K562 (cell line): ENCODE measurements around the gene SND1. TPM values are rescaled to one million over a fixed set of nuclear protein-coding genes. Genes with fewer than 3 reads are reported as not detected.

Experiments
- ATAC-seq: fragments of 200-7000 bp; cut with Tn5 transposase; 3 replicates; pipeline ENCODE4 v1.9.1; 2020; ENCODE audit warnings: moderate library complexity
- BruUV-seq: library from RNA; stranded (reverse); fragments of 400-500 nt; replicated peaks from 2 replicates; lab custom pipeline; 2021; lab: Mats Ljungman, UMichigan
- CTCF ChIA-PET: fragments of 300-600 bp; formaldehyde crosslinking; extraction: SDS; loops from one replicate; lab custom pipeline; 2021; ENCODE audit warnings: low intra/inter-chr PET ratio; lab: Yijun Ruan, JAX
- POLR2A ChIA-PET: fragments of 300-600, 350-650 bp; sonication (Branson Sonifier 250); formaldehyde crosslinking; extraction: SDS; loops from one replicate; lab custom pipeline; 2021; ENCODE audit warnings: antibody characterized with exemption, inconsistent platforms; lab: Yijun Ruan, JAX
- DNase-seq, 4 experiments: peaks; one replicate each; pipeline versions ENCODE4 v3.0.0 to v3.0.0-alpha.2; 2011 to 2018; ENCODE audit warnings: low spot score in 3 of 4, mixed read lengths in 3 of 4; ENCODE audit errors: extremely low read depth in 1 of 4
- FAIRE-seq: peaks from 2 replicates; lab custom pipeline; 2011; peaks lifted over from hg19 to GRCh38; lab: Jason Lieb, UNC
- H2AFZ ChIP-seq: 2 replicates; pipeline ENCODE4 v1.6.0; 2011; ENCODE audit warnings: low read depth, low read length, control low read depth, inconsistent platforms
- H3K27ac ChIP-seq: fragments of 200-600 bp; 3 replicates; pipeline ENCODE4 v1.8.0; 2011; ENCODE audit warnings: low read depth, mild to moderate bottlenecking, control low read depth, inconsistent platforms, low read length, moderate library complexity, mixed read lengths; ENCODE audit errors: extremely low read depth
- H3K27me3 ChIP-seq, 2 experiments: fragments of 300-600 bp in 1 of 2; 2 replicates in 1 of 2; 3 replicates in 1 of 2; pipeline versions ENCODE4 v1.6.0 to v1.8.0; 2011; ENCODE audit warnings: inconsistent platforms in 2 of 2, low read length in 2 of 2, mild to moderate bottlenecking in 1 of 2, mixed read lengths in 1 of 2, moderate library complexity in 1 of 2; ENCODE audit not compliant: control insufficient read depth in 2 of 2, insufficient read depth in 2 of 2
- H3K36me3 ChIP-seq: fragments of 300-600 bp; 3 replicates; pipeline ENCODE4 v1.8.0; 2011; ENCODE audit warnings: mild to moderate bottlenecking, low read length, inconsistent platforms; ENCODE audit not compliant: control insufficient read depth, insufficient read depth
- H3K4me1 ChIP-seq, 2 experiments: fragments of 200-600 bp in 1 of 2; replicated peaks in 1 of 2; 2 replicates in 1 of 2; 3 replicates in 1 of 2; pipeline versions ENCODE4 v1.5.1 to v1.8.0; 2011; ENCODE audit warnings: inconsistent platforms in 2 of 2, low read length in 2 of 2, mild to moderate bottlenecking in 1 of 2, mixed read lengths in 1 of 2, moderate library complexity in 1 of 2; ENCODE audit not compliant: control insufficient read depth in 2 of 2, insufficient read depth in 2 of 2
- H3K4me2 ChIP-seq: 2 replicates; pipeline ENCODE4 v1.6.1; 2011; ENCODE audit warnings: low read length, control low read depth, inconsistent platforms, mixed read lengths; ENCODE audit not compliant: insufficient read depth
- H3K4me3 ChIP-seq: fragments of 200-600 bp; sonication (generic), shearing (Covaris generic); 2 replicates; pipeline ENCODE4 v1.5.1; 2016; ENCODE audit warnings: control low read depth, inconsistent platforms
- H3K79me2 ChIP-seq: fragments of 200-600 bp; 3 replicates; pipeline ENCODE4 v1.8.0; 2011; ENCODE audit warnings: low read length, inconsistent platforms; ENCODE audit not compliant: control insufficient read depth, insufficient read depth
- H3K9ac ChIP-seq, 2 experiments: 2 replicates each; pipeline versions ENCODE4 v1.6.0 to v1.6.1; 2011; ENCODE audit warnings: low read depth in 2 of 2, low read length in 2 of 2, control low read depth in 1 of 2, inconsistent platforms in 1 of 2, mild to moderate bottlenecking in 1 of 2, mixed read lengths in 1 of 2; ENCODE audit not compliant: insufficient read depth in 1 of 2
- H3K9me1 ChIP-seq: one replicate; pipeline ENCODE4 v1.6.0; 2011; ENCODE audit warnings: inconsistent platforms, mild to moderate bottlenecking, low read length, moderate library complexity; ENCODE audit not compliant: control insufficient read depth, insufficient read depth
- H3K9me3 ChIP-seq: replicated peaks from 2 replicates; pipeline ENCODE4 v1.5.1; 2011; ENCODE audit warnings: low read depth, low read length, inconsistent platforms; ENCODE audit not compliant: control insufficient read depth, insufficient read depth
- H4K20me1 ChIP-seq: replicated peaks from 2 replicates; pipeline ENCODE4 v1.6.1; 2011; ENCODE audit warnings: low read length, inconsistent platforms, mixed read lengths; ENCODE audit not compliant: control insufficient read depth, insufficient read depth
- CGGBP1 ChIP-seq: fragments of 250-450 bp; sonication (Bioruptor Pico); IDR thresholded peaks from 2 replicates; pipeline ENCODE4 v1.9.0; 2021; ENCODE audit warnings: mild to moderate bottlenecking
- HDAC6 ChIP-seq: IDR thresholded peaks from 2 replicates; pipeline ENCODE4 v1.6.1; 2012; ENCODE audit warnings: low read depth, mild to moderate bottlenecking, control low read depth, inconsistent platforms, low read length, moderate library complexity
- MTA1 ChIP-seq: fragments of 450-650 bp; IDR thresholded peaks from 2 replicates; pipeline ENCODE4 v1.6.1; 2017; ENCODE audit warnings: borderline replicate concordance
- MTF1 ChIP-seq: fragments of 250-450 bp; sonication (Bioruptor Pico); IDR thresholded peaks from 2 replicates; pipeline ENCODE4 v1.9.0; 2021; ENCODE audit warnings: moderate library complexity, mild to moderate bottlenecking, inconsistent platforms, borderline replicate concordance
- NFE2 ChIP-seq: IDR thresholded peaks from 2 replicates; pipeline ENCODE4 v1.6.1; 2014; ENCODE audit warnings: antibody characterized with exemption, low read depth
- RBM14 ChIP-seq: fragments of 200-400 bp; formaldehyde crosslinking; IDR thresholded peaks from 2 replicates; pipeline ENCODE4 v1.6.1; 2018; ENCODE audit warnings: low read depth, mild to moderate bottlenecking, low read length, moderate library complexity, borderline replicate concordance; ENCODE audit not compliant: insufficient read depth
- ZNF609 ChIP-seq: sonication (generic); formaldehyde crosslinking; IDR thresholded peaks from 2 replicates; pipeline ENCODE4 v1.8.1; 2023; ENCODE audit warnings: missing genetic modification reagents, mild to moderate bottlenecking, borderline replicate concordance
- WGBS: fragments of 100-300 bp; shearing (Covaris generic); methylation state at CpG from one replicate; pipeline ENCODE4 v1.1.6; 2016; ENCODE audit warnings: low coverage, mixed read lengths; ENCODE audit not compliant: insufficient coverage; ENCODE audit errors: missing lambda C conversion rate; 5-methylcytosine and 5-hydroxymethylcytosine counted together
- in situ Hi-C: fragments of 300-500 bp; cut with MboI; formaldehyde crosslinking; loops from 4 replicates; pipeline ENCODE4 v1.15.0; 2018; ENCODE audit warnings: inconsistent platforms, mixed read lengths
- intact Hi-C: fragments of 100-400 bp; cut with micrococcal nuclease; formaldehyde crosslinking; loops from 2 replicates; pipeline ENCODE4 v1.14.2; 2022
- polyA plus RNA-seq, 8 experiments: library from polyadenylated mRNA; depleted of rRNA in 4 of 8; stranded (reverse) in 5 of 8; unstranded in 3 of 8; fragments of >200 nt; fragmentation: Nextera tagmentation in 2 of 8; fragmentation: Illumina TruSeq in 1 of 8; extraction: Ambion mirVana in 2 of 8; extraction: Trizol in 1 of 8; gene quantifications; 2 replicates each; pipeline versions ENCODE4 v1.2.1 to v1.2.3, GENCODE V29; 2011 to 2014; ENCODE audit warnings: inconsistent platforms in 1 of 8, missing spikeins in 1 of 8
- total RNA-seq, 7 experiments: library from RNA; depleted of rRNA in 6 of 7; stranded (reverse); fragments of >200 nt in 6 of 7; fragmentation: Illumina TruSeq in 2 of 7; extraction: Trizol in 2 of 7; gene quantifications; 2 replicates each; pipeline versions ENCODE4 v1.2.1 to v1.2.3, GENCODE V29; 2011 to 2021; ENCODE audit warnings: low replicate concordance in 1 of 7

Gene SND1
- total and polyA plus RNA-seq, 9 of the 15 experiments (the other 6 are each of a cell fraction or from before 2014, with no cell fraction given), result 46.5 to 307 (median 191) TPM

- TF ChIP-seq RBM14, result no peak
Measured at GRCh38 chr7:127618775-127619174, 33.2 kb upstream of the SND1 start (continued).

GRCh38 chr7:127619681-127620405, 32.2 kb upstream of the SND1 start:
- H4K20me1 ChIP-seq, result no peaks in the 10 kb centered on the region
- in situ Hi-C loops, result no loop called here
- no peak overlapping the region for H3K9ac ChIP-seq
- H3K27me3 ChIP-seq, result peaks cover 37 to 53% of the 10 kb centered on the region in 2 experiments
- H2AFZ ChIP-seq, result no peak overlapping the region
- H3K4me2 ChIP-seq, result no peak overlapping the region
- TF ChIP-seq HDAC6, result peak; percentile 99
- TF ChIP-seq MTF1 (CRISPR knock-in tag), result no peak
- TF ChIP-seq NFE2, result no peak
- TF ChIP-seq MTA1, result 0 out of 2 replicates have a peak, but pooled peaks have one; percentile 24
- no peak for TF ChIP-seq CGGBP1 (CRISPR knock-in tag)
- TF ChIP-seq ZNF609 (CRISPR knock-in tag), result no peak
- TF ChIP-seq, all 486 proteins: peak for 2
- ATAC-seq (no peak; the same call in 2 of the 3 replicates), FAIRE-seq (no peak), DNase-seq (peak in 1 of 4 experiments; percentile 11)
- H3K4me1 ChIP-seq, result no peaks in the 10 kb centered on the region
- H3K4me3 ChIP-seq, result no peak overlapping the region
- BruUV-seq, result no TSS peak
- no peaks in the 10 kb centered on the region for H3K9me3 ChIP-seq
- no peak overlapping the region for H3K27ac ChIP-seq
- intact Hi-C loops, result no loop called here
- no peaks in the 10 kb centered on the region for H3K9me1 ChIP-seq
- CTCF ChIA-PET, result no interaction called here
- no peaks in the 10 kb centered on the region for H3K36me3 ChIP-seq
- POLR2A ChIA-PET, result interaction anchor here (0.7 to 1.1 kb wide), 3 partner anchors 32 to 392 kb away, joined by 3 read pairs; partner anchors contain the start of gene ARF5
- no peaks in the 10 kb centered on the region for H3K79me2 ChIP-seq
- WGBS, result 2% methylated on average over 27 of the region's 27 CpGs
